GM23338 (cell line): ENCODE results near the gene ZNF326. TPM values are rescaled to one million over a fixed set of nuclear protein-coding genes. Genes with fewer than 3 reads are reported as not detected.

ENCODE experiments used
- ATAC-seq: fragments of 200-7000 bp; cut with Tn5 transposase; 3 replicates; pipeline ENCODE4 v1.9.1; 2020
- DNase-seq: peaks from one replicate; pipeline ENCODE4 v3.0.0-alpha.2; 2015; ENCODE audit warnings: low spot score
- H2AFZ ChIP-seq: fragments of 200-600 bp; sonication (generic); 2 replicates; pipeline ENCODE4 v1.8.0; 2016; ENCODE audit warnings: antibody characterized with exemption, mild to moderate bottlenecking, moderate library complexity
- H3F3A ChIP-seq: fragments of 200-600 bp; sonication (generic); replicated peaks from 2 replicates; pipeline ENCODE4 v1.8.0; 2017; ENCODE audit warnings: antibody characterized with exemption, mixed run types, low read depth
- H3K27ac ChIP-seq: fragments of 200-600 bp; sonication (generic); 2 replicates; pipeline ENCODE4 v1.6.1; 2016; ENCODE audit warnings: low read depth
- H3K27me3 ChIP-seq: fragments of 200-600 bp; sonication (generic); 2 replicates; pipeline ENCODE4 v1.8.0; 2016; ENCODE audit warnings: mild to moderate bottlenecking, mixed run types, moderate library complexity; ENCODE audit not compliant: insufficient read depth
- H3K36me3 ChIP-seq: fragments of 200-600 bp; sonication (generic); 2 replicates; pipeline ENCODE4 v1.8.0; 2016; ENCODE audit warnings: mild to moderate bottlenecking; ENCODE audit not compliant: insufficient read depth
- H3K4me1 ChIP-seq: fragments of 200-600 bp; sonication (generic); 2 replicates; pipeline ENCODE4 v1.8.0; 2016; ENCODE audit warnings: mild to moderate bottlenecking, moderate library complexity; ENCODE audit not compliant: insufficient read depth
- H3K4me2 ChIP-seq: fragments of 200-600 bp; sonication (generic); 2 replicates; pipeline ENCODE4 v1.7.1; 2017; ENCODE audit warnings: mixed run types
- H3K4me3 ChIP-seq: fragments of 200-600 bp; sonication (generic); 2 replicates; pipeline ENCODE4 v1.6.1; 2016; ENCODE audit warnings: mixed run types
- H3K79me2 ChIP-seq: fragments of 200-600 bp; sonication (generic); replicated peaks from 2 replicates; pipeline ENCODE4 v1.8.0; 2017; ENCODE audit warnings: mild to moderate bottlenecking; ENCODE audit not compliant: insufficient read depth
- H3K9me2 ChIP-seq: fragments of 200-600 bp; sonication (generic); 2 replicates; pipeline ENCODE4 v1.8.0; 2017; ENCODE audit not compliant: insufficient read depth
- H4K20me1 ChIP-seq: fragments of 200-600 bp; sonication (generic); replicated peaks from 2 replicates; pipeline ENCODE4 v1.8.0; 2017; ENCODE audit warnings: mild to moderate bottlenecking; ENCODE audit not compliant: insufficient read depth
- H3K27ac Mint-ChIP-seq: 2 replicates; pipeline ENCODE4 v1.8.0; 2020; ENCODE audit warnings: inconsistent platforms, mild to moderate bottlenecking, moderate library complexity, mixed read lengths
- H3K27me3 Mint-ChIP-seq: 3 replicates; pipeline ENCODE4 v1.8.0; 2022; ENCODE audit warnings: low read depth, mild to moderate bottlenecking, moderate library complexity, mixed read lengths, inconsistent platforms; ENCODE audit not compliant: insufficient read depth, poor library complexity
- H3K36me3 Mint-ChIP-seq: 3 replicates; pipeline ENCODE4 v1.8.0; 2021; ENCODE audit warnings: low read depth, mild to moderate bottlenecking, inconsistent platforms, moderate library complexity, mixed read lengths
- H3K4me1 Mint-ChIP-seq: 3 replicates; pipeline ENCODE4 v1.8.0; 2020; ENCODE audit warnings: mild to moderate bottlenecking, inconsistent platforms, mixed read lengths
- H3K4me3 Mint-ChIP-seq: 3 replicates; pipeline ENCODE4 v1.8.0; 2021; ENCODE audit warnings: moderate library complexity, mild to moderate bottlenecking, inconsistent platforms, mixed read lengths
- H3K9me3 Mint-ChIP-seq: 3 replicates; pipeline ENCODE4 v1.8.0; 2020; ENCODE audit warnings: moderate library complexity, mild to moderate bottlenecking, inconsistent platforms, mixed read lengths
- CREB1 ChIP-seq: fragments of 250-450 bp; sonication (Bioruptor Pico); IDR thresholded peaks from 2 replicates; pipeline ENCODE4 v1.5.0; 2020; ENCODE audit warnings: low read depth, mild to moderate bottlenecking, moderate library complexity
- EZH2 ChIP-seq: fragments of 200-600 bp; sonication (generic); IDR thresholded peaks from one replicate; pipeline ENCODE4 v1.8.0; 2017; ENCODE audit warnings: antibody characterized with exemption, mild to moderate bottlenecking, low read depth; ENCODE audit not compliant: unreplicated experiment
- EZH2phosphoT487 ChIP-seq: fragments of 200-600 bp; sonication (generic); IDR thresholded peaks from one replicate; pipeline ENCODE4 v1.8.1; 2018; ENCODE audit warnings: antibody characterized with exemption; ENCODE audit not compliant: unreplicated experiment
- JUNB ChIP-seq: IDR thresholded peaks from one replicate; pipeline ENCODE4 v1.6.1; 2016; ENCODE audit warnings: antibody characterized with exemption; ENCODE audit not compliant: unreplicated experiment
- NANOG ChIP-seq: IDR thresholded peaks from 2 replicates; pipeline ENCODE4 v1.6.1; 2016; ENCODE audit warnings: antibody characterized with exemption, borderline replicate concordance
- POLR2AphosphoS5 ChIP-seq: IDR thresholded peaks from 2 replicates; pipeline ENCODE4 v1.6.1; 2016; ENCODE audit warnings: antibody characterized with exemption, low read depth
- STAT1 ChIP-seq: IDR thresholded peaks from one replicate; pipeline ENCODE4 v1.6.1; 2016; ENCODE audit warnings: antibody characterized with exemption; ENCODE audit not compliant: unreplicated experiment
- ZNF114 ChIP-seq: fragments of 250-450 bp; sonication (Bioruptor Pico); IDR thresholded peaks from 2 replicates; pipeline ENCODE4 v1.5.0; 2020; ENCODE audit warnings: mild to moderate bottlenecking, moderate library complexity
- ZNF331 ChIP-seq: fragments of 250-450 bp; sonication (Bioruptor Pico); IDR thresholded peaks from 2 replicates; pipeline ENCODE4 v1.5.0; 2020; ENCODE audit warnings: low read depth, mild to moderate bottlenecking, moderate library complexity
- polyA plus RNA-seq: library from polyadenylated mRNA; unstranded; fragments of >200 nt; fragmentation: Nextera tagmentation; extraction: Ambion mirVana; gene quantifications from 2 replicates; pipeline ENCODE4 v1.2.1, GENCODE V29; 2016
- total RNA-seq: library from RNA; depleted of rRNA; stranded (reverse); fragments of >200 nt; shearing (Covaris generic); gene quantifications from 2 replicates; pipeline ENCODE4 v1.2.3, GENCODE V29; 2014
- TF ChIP-seq, protein P1 (sequence below), 2 experiments: fragments of 200-600 bp in 1 of 2; sonication (generic) in 1 of 2; conservative IDR thresholded peaks; 2 replicates each; pipeline versions ENCODE4 v1.5.1 to v1.6.1; 2016 to 2017; ENCODE audit warnings: antibody characterized with exemption in 2 of 2, low read depth in 2 of 2, mild to moderate bottlenecking in 2 of 2, moderate library complexity in 1 of 2
- TF ChIP-seq, protein P2 (sequence below): IDR thresholded peaks from 2 replicates; pipeline ENCODE4 v1.6.1; 2016; ENCODE audit warnings: antibody characterized with exemption
- TF ChIP-seq, protein P3 (sequence below): IDR thresholded peaks from one replicate; pipeline ENCODE4 v1.6.1; 2018; ENCODE audit warnings: antibody characterized with exemption; ENCODE audit not compliant: unreplicated experiment
- TF ChIP-seq, protein P4 (sequence below): fragments of 250-450 bp; sonication (Bioruptor Pico); IDR thresholded peaks from 2 replicates; pipeline ENCODE4 v1.5.0; 2020; ENCODE audit warnings: mild to moderate bottlenecking, moderate library complexity

ZNF326 gene
- total and polyA plus RNA-seq, 2 experiments from 2014 or later: 28.6 to 35.1 TPM

DNA sequence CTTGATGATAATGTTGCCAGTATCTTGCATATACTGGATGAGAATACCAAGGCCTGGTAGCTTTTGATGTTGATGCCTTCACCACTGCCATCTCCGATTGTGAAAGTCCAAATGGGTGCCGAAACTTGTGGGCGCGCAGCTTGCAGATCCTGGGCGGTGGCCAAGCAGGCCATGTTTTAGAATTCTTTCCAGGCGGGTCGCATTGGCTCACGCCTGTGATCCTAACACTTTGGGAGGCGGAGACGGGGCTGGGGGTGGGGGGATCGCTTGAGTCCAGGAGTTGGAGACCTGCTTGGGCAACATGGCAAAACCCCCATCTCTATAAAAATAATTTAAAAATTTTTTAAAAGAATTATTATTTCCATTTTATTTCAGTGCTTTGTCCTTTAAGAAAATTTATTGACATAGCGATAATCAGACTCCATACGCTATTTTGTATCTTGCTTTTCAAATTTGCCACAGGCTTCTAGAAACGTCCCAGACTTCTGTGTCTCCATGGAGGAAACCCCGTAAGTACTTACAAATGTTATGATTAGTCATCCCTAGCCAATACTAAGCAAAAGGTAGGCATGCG lies 592 bp upstream of the ZNF326 start:
- peak overlapping the region; percentile 72 for H3K4me2 ChIP-seq
- H3K4me3 Mint-ChIP-seq: peak overlapping the region; percentile 96

More for the DNA sequence above, 592 bp upstream of the ZNF326 start:
- Histone ChIP-seq H3K9me2 (no peaks in the 10 kb centered on the region), H3F3A (no peaks in the 10 kb centered on the region), H3K79me2 (peaks cover 42% of the 10 kb centered on the region), H3K36me3 (peaks cover under 1% of the 10 kb centered on the region; the same call in 1 of the 2 replicates), H4K20me1 (peaks cover 18% of the 10 kb centered on the region), H3K4me1 (peaks cover 32% of the 10 kb centered on the region), H3K4me3 (peak overlapping the region; percentile 97), H2AFZ (no peak overlapping the region; the same call in 1 of the 2 replicates), H3K27ac (peak overlapping the region; percentile 96), H3K27me3 (no peaks in the 10 kb centered on the region)
- peaks cover 6% of the 10 kb centered on the region for H3K36me3 Mint-ChIP-seq
- peak overlapping the region; percentile 89 for H3K27ac Mint-ChIP-seq
- DNase-seq (peak; percentile 32), ATAC-seq (no peak)
- H3K9me3 Mint-ChIP-seq: no peaks in the 10 kb centered on the region
- no peaks in the 10 kb centered on the region for H3K27me3 Mint-ChIP-seq
- TF ChIP-seq STAT1 (no peak), ZNF331 (CRISPR knock-in tag) (no peak), CREB1 (CRISPR knock-in tag) (no peak), NANOG (no peak), EZH2 (no peak), JUNB (no peak), ZNF114 (no peak), POLR2AphosphoS5 (no peak), EZH2phosphoT487 (no peak)
- TF ChIP-seq, protein P1, sequence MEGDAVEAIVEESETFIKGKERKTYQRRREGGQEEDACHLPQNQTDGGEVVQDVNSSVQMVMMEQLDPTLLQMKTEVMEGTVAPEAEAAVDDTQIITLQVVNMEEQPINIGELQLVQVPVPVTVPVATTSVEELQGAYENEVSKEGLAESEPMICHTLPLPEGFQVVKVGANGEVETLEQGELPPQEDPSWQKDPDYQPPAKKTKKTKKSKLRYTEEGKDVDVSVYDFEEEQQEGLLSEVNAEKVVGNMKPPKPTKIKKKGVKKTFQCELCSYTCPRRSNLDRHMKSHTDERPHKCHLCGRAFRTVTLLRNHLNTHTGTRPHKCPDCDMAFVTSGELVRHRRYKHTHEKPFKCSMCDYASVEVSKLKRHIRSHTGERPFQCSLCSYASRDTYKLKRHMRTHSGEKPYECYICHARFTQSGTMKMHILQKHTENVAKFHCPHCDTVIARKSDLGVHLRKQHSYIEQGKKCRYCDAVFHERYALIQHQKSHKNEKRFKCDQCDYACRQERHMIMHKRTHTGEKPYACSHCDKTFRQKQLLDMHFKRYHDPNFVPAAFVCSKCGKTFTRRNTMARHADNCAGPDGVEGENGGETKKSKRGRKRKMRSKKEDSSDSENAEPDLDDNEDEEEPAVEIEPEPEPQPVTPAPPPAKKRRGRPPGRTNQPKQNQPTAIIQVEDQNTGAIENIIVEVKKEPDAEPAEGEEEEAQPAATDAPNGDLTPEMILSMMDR (conservative IDR thresholded peaks at IDR 0.05; ENCODE audit: low read depth in 2 of 2): no peak
- TF ChIP-seq, protein P2, sequence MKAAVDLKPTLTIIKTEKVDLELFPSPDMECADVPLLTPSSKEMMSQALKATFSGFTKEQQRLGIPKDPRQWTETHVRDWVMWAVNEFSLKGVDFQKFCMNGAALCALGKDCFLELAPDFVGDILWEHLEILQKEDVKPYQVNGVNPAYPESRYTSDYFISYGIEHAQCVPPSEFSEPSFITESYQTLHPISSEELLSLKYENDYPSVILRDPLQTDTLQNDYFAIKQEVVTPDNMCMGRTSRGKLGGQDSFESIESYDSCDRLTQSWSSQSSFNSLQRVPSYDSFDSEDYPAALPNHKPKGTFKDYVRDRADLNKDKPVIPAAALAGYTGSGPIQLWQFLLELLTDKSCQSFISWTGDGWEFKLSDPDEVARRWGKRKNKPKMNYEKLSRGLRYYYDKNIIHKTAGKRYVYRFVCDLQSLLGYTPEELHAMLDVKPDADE: no peak
- TF ChIP-seq, protein P3, sequence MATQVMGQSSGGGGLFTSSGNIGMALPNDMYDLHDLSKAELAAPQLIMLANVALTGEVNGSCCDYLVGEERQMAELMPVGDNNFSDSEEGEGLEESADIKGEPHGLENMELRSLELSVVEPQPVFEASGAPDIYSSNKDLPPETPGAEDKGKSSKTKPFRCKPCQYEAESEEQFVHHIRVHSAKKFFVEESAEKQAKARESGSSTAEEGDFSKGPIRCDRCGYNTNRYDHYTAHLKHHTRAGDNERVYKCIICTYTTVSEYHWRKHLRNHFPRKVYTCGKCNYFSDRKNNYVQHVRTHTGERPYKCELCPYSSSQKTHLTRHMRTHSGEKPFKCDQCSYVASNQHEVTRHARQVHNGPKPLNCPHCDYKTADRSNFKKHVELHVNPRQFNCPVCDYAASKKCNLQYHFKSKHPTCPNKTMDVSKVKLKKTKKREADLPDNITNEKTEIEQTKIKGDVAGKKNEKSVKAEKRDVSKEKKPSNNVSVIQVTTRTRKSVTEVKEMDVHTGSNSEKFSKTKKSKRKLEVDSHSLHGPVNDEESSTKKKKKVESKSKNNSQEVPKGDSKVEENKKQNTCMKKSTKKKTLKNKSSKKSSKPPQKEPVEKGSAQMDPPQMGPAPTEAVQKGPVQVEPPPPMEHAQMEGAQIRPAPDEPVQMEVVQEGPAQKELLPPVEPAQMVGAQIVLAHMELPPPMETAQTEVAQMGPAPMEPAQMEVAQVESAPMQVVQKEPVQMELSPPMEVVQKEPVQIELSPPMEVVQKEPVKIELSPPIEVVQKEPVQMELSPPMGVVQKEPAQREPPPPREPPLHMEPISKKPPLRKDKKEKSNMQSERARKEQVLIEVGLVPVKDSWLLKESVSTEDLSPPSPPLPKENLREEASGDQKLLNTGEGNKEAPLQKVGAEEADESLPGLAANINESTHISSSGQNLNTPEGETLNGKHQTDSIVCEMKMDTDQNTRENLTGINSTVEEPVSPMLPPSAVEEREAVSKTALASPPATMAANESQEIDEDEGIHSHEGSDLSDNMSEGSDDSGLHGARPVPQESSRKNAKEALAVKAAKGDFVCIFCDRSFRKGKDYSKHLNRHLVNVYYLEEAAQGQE: no peak
- TF ChIP-seq, protein P4, sequence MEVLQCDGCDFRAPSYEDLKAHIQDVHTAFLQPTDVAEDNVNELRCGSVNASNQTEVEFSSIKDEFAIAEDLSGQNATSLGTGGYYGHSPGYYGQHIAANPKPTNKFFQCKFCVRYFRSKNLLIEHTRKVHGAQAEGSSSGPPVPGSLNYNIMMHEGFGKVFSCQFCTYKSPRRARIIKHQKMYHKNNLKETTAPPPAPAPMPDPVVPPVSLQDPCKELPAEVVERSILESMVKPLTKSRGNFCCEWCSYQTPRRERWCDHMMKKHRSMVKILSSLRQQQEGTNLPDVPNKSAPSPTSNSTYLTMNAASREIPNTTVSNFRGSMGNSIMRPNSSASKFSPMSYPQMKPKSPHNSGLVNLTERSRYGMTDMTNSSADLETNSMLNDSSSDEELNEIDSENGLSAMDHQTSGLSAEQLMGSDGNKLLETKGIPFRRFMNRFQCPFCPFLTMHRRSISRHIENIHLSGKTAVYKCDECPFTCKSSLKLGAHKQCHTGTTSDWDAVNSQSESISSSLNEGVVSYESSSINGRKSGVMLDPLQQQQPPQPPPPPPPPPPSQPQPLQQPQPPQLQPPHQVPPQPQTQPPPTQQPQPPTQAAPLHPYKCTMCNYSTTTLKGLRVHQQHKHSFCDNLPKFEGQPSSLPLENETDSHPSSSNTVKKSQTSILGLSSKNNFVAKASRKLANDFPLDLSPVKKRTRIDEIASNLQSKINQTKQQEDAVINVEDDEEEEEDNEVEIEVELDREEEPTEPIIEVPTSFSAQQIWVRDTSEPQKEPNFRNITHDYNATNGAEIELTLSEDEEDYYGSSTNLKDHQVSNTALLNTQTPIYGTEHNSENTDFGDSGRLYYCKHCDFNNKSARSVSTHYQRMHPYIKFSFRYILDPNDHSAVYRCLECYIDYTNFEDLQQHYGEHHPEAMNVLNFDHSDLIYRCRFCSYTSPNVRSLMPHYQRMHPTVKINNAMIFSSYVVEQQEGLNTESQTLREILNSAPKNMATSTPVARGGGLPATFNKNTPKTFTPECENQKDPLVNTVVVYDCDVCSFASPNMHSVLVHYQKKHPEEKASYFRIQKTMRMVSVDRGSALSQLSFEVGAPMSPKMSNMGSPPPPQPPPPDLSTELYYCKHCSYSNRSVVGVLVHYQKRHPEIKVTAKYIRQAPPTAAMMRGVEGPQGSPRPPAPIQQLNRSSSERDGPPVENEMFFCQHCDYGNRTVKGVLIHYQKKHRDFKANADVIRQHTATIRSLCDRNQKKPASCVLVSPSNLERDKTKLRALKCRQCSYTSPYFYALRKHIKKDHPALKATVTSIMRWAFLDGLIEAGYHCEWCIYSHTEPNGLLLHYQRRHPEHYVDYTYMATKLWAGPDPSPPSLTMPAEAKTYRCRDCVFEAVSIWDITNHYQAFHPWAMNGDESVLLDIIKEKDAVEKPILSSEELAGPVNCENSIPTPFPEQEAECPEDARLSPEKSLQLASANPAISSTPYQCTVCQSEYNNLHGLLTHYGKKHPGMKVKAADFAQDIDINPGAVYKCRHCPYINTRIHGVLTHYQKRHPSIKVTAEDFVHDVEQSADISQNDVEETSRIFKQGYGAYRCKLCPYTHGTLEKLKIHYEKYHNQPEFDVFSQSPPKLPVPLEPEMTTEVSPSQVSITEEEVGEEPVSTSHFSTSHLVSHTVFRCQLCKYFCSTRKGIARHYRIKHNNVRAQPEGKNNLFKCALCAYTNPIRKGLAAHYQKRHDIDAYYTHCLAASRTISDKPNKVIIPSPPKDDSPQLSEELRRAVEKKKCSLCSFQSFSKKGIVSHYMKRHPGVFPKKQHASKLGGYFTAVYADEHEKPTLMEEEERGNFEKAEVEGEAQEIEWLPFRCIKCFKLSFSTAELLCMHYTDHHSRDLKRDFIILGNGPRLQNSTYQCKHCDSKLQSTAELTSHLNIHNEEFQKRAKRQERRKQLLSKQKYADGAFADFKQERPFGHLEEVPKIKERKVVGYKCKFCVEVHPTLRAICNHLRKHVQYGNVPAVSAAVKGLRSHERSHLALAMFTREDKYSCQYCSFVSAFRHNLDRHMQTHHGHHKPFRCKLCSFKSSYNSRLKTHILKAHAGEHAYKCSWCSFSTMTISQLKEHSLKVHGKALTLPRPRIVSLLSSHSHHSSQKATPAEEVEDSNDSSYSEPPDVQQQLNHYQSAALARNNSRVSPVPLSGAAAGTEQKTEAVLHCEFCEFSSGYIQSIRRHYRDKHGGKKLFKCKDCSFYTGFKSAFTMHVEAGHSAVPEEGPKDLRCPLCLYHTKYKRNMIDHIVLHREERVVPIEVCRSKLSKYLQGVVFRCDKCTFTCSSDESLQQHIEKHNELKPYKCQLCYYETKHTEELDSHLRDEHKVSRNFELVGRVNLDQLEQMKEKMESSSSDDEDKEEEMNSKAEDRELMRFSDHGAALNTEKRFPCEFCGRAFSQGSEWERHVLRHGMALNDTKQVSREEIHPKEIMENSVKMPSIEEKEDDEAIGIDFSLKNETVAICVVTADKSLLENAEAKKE (CRISPR knock-in tag): no peak
- peaks cover 45% of the 10 kb centered on the region for H3K4me1 Mint-ChIP-seq
